Fibroblast of lung (primary cell): Measurements from ENCODE around the gene KCNA3. TPM values are rescaled to one million over a fixed set of nuclear protein-coding genes. Genes with fewer than 3 reads are reported as not detected.

Experiments used
- DNase-seq, 2 donors: peaks; one replicate each; pipeline versions ENCODE4 v3.0.0 to v3.0.0-alpha.2; 2010; ENCODE audit warnings: low read depth in 2 of 2
- H2AFZ ChIP-seq: 2 replicates; pipeline ENCODE4 v1.5.1; 2012; ENCODE audit warnings: low read length, control low read depth, inconsistent platforms
- H3K27ac ChIP-seq: 2 replicates; pipeline ENCODE4 v1.5.1; 2011; ENCODE audit warnings: low read length, control low read depth; ENCODE audit not compliant: insufficient read depth
- H3K27me3 ChIP-seq: 2 replicates; pipeline ENCODE4 v1.5.1; 2011; ENCODE audit warnings: mild to moderate bottlenecking, low read length; ENCODE audit not compliant: control insufficient read depth, insufficient read depth
- H3K36me3 ChIP-seq: 2 replicates; pipeline ENCODE4 v1.5.1; 2011; ENCODE audit warnings: low read length; ENCODE audit not compliant: control insufficient read depth, insufficient read depth
- H3K4me1 ChIP-seq: 2 replicates; pipeline ENCODE4 v1.5.1; 2011; ENCODE audit warnings: low read length; ENCODE audit not compliant: control insufficient read depth, insufficient read depth; ENCODE audit errors: extremely low read depth
- H3K4me2 ChIP-seq: 2 replicates; pipeline ENCODE4 v1.5.1; 2011; ENCODE audit warnings: low read length, control low read depth; ENCODE audit not compliant: insufficient read depth; ENCODE audit errors: extremely low read depth
- H3K4me3 ChIP-seq, 4 experiments: fragments of 200-600 bp in 1 of 4; sonication (generic) in 1 of 4; replicated peaks in 1 of 4; 2 replicates each; pipeline ENCODE4 v1.5.1; 2011 to 2016; ENCODE audit warnings: low read length in 4 of 4, low read depth in 3 of 4, mild to moderate bottlenecking in 3 of 4, control low read depth in 2 of 4, inconsistent platforms in 1 of 4, mixed read lengths in 1 of 4; ENCODE audit not compliant: insufficient read depth in 1 of 4; ENCODE audit errors: control extremely low read depth in 1 of 4
- H3K79me2 ChIP-seq: 2 replicates; pipeline ENCODE4 v1.5.1; 2012; ENCODE audit warnings: mild to moderate bottlenecking, low read length, inconsistent platforms; ENCODE audit not compliant: control insufficient read depth, insufficient read depth
- H3K9ac ChIP-seq: 2 replicates; pipeline ENCODE4 v1.5.1; 2011; ENCODE audit warnings: mild to moderate bottlenecking, low read length, control low read depth; ENCODE audit not compliant: insufficient read depth
- H3K9me3 ChIP-seq: 2 replicates; pipeline ENCODE4 v1.5.1; 2012; ENCODE audit warnings: low read depth, low read length; ENCODE audit not compliant: control insufficient read depth, insufficient read depth
- H4K20me1 ChIP-seq: 2 replicates; pipeline ENCODE4 v1.5.1; 2011; ENCODE audit warnings: low read length; ENCODE audit not compliant: control insufficient read depth, insufficient read depth; ENCODE audit errors: extremely low read depth
- CTCF ChIP-seq, 2 donors: IDR thresholded peaks in 1 of 2; conservative IDR thresholded peaks in 1 of 2; 1 replicate in 1 of 2; 2 replicates in 1 of 2; pipeline ENCODE4 v1.5.1; 2011 to 2012; ENCODE audit warnings: low read length in 2 of 2, control low read depth in 1 of 2, inconsistent platforms in 1 of 2, low read depth in 1 of 2, mild to moderate bottlenecking in 1 of 2
- EZH2 ChIP-seq: IDR thresholded peaks from 2 replicates; pipeline ENCODE4 v1.5.1; 2012; ENCODE audit warnings: low read length, control low read depth, mild to moderate bottlenecking; ENCODE audit errors: missing control alignments
- polyA plus RNA-seq, 2 donors: library from polyadenylated mRNA; depleted of rRNA in 1 of 2; stranded (reverse) in 1 of 2; unstranded in 1 of 2; fragments of >200 nt; gene quantifications; 2 replicates each; pipeline ENCODE4 v1.2.1, GENCODE V29; 2011 to 2012; ENCODE audit warnings: missing spikeins in 1 of 2
- total RNA-seq: library from RNA; depleted of rRNA; stranded (reverse); fragments of >200 nt; gene quantifications from 2 replicates; pipeline ENCODE4 v1.2.1, GENCODE V29; 2014

KCNA3 gene
- total and polyA plus RNA-seq, 2 donors (not counting 1 experiment from before 2014, with no cell fraction given), result 2.7 to 5.6 TPM

- Histone ChIP-seq H3K27ac (no peak overlapping the region), H3K4me3 (no peak overlapping the region), H4K20me1 (no peaks in the 10 kb centered on the region), H3K79me2 (no peaks in the 10 kb centered on the region), H3K4me2 (no peak overlapping the region), H3K36me3 (no peaks in the 10 kb centered on the region), H3K9me3 (no peaks in the 10 kb centered on the region), H2AFZ (no peak overlapping the region), H3K9ac (no peak overlapping the region), H3K4me1 (no peaks in the 10 kb centered on the region), H3K27me3 (peaks cover 2% of the 10 kb centered on the region)
- TF ChIP-seq EZH2, result no peak
- no peak for TF ChIP-seq CTCF (conservative IDR thresholded peaks at IDR 0.05 in 1 of 2, IDR thresholded peaks at IDR 0.05 in 1 of 2; ENCODE audit: low read depth in 1 of 2, low read length in 2 of 2)
- DNase-seq, result no peak
Observed at GRCh38 chr1:110718452-110718851, 43.7 kb upstream of the KCNA3 start.

DNA sequence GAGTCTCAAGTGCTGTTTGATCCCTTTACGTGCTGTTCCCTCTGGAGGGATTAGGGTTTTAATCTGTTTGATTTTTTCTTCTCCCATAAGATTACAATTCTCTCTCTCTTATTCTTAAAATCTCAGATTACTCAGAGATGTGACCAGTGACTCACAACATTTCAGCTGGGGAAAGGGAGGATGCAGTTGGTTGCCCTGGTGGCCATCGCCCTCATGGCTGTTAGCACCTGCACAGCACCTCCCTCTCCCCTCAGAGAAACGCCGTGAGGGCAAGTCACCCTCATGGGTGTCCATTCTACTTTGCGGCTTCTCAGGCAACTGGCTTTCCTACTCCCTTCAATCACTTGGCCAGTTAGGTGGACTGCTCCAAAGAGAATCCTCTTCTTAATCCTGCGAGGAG lies 42.4 kb upstream of the KCNA3 start:
- Histone ChIP-seq H3K4me2 (no peak overlapping the region), H3K27me3 (no peaks in the 10 kb centered on the region), H3K9ac (no peak overlapping the region), H3K27ac (no peak overlapping the region), H4K20me1 (no peaks in the 10 kb centered on the region), H3K4me1 (no peaks in the 10 kb centered on the region), H3K9me3 (no peaks in the 10 kb centered on the region), H3K79me2 (no peaks in the 10 kb centered on the region), H2AFZ (no peak overlapping the region), H3K4me3 (no peak overlapping the region), H3K36me3 (no peaks in the 10 kb centered on the region)
- TF ChIP-seq EZH2, result no peak
- TF ChIP-seq CTCF (conservative IDR thresholded peaks at IDR 0.05 in 1 of 2, IDR thresholded peaks at IDR 0.05 in 1 of 2; ENCODE audit: low read depth in 1 of 2, low read length in 2 of 2), result no peak
- DNase-seq, result no peak

- H3K4me2 ChIP-seq, result no peak overlapping the region
- no peak for DNase-seq
- no peak overlapping the region for H3K4me3 ChIP-seq
- no peak overlapping the region for H3K9ac ChIP-seq
- no peaks in the 10 kb centered on the region for H3K27me3 ChIP-seq
- H3K27ac ChIP-seq, result no peak overlapping the region
- no peak overlapping the region for H2AFZ ChIP-seq
- no peaks in the 10 kb centered on the region for H4K20me1 ChIP-seq
- no peaks in the 10 kb centered on the region for H3K9me3 ChIP-seq
- H3K4me1 ChIP-seq, result no peaks in the 10 kb centered on the region
- TF ChIP-seq CTCF (conservative IDR thresholded peaks at IDR 0.05 in 1 of 2, IDR thresholded peaks at IDR 0.05 in 1 of 2; ENCODE audit: low read depth in 1 of 2, low read length in 2 of 2) (no peak), EZH2 (no peak)
- H3K79me2 ChIP-seq, result no peaks in the 10 kb centered on the region
- no peaks in the 10 kb centered on the region for H3K36me3 ChIP-seq
Observed at GRCh38 chr1:110714374-110714995, 39.7 kb upstream of the KCNA3 start.
